ENCODE data around the gene MAPKAP1. TPM values are rescaled to one million over a fixed set of nuclear protein-coding genes. Genes with fewer than 3 reads are reported as not detected.

Gene MAPKAP1
- total and polyA plus RNA-seq, 9 of the 15 experiments (the other 6 are each of a cell fraction or from before 2014, with no cell fraction given): 2.6 to 82.1 (median 61.1) TPM

- TF ChIP-seq ARNT (IDR thresholded peaks at IDR 0.05): 0 out of 4 replicates have a peak, but pooled peaks of 1 of the 2 experiments have one; percentile 31
- no peak for TF ChIP-seq PHF8 (IDR thresholded peaks at IDR 0.05; ENCODE audit: borderline replicate concordance, low read length)
- TF ChIP-seq, protein P1, sequence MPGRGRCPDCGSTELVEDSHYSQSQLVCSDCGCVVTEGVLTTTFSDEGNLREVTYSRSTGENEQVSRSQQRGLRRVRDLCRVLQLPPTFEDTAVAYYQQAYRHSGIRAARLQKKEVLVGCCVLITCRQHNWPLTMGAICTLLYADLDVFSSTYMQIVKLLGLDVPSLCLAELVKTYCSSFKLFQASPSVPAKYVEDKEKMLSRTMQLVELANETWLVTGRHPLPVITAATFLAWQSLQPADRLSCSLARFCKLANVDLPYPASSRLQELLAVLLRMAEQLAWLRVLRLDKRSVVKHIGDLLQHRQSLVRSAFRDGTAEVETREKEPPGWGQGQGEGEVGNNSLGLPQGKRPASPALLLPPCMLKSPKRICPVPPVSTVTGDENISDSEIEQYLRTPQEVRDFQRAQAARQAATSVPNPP (IDR thresholded peaks at IDR 0.05; ENCODE audit: borderline replicate concordance, insufficient read depth, insufficient read length): no peak
- peak; percentile 53 for TF ChIP-seq PKNOX1 (IDR thresholded peaks at IDR 0.05)
- no peak for TF ChIP-seq ZNF609 (CRISPR knock-in tag; IDR thresholded peaks at IDR 0.05; ENCODE audit: borderline replicate concordance)
- peak; percentile 40 for TF ChIP-seq CBFA2T3 (IDR thresholded peaks at IDR 0.05)
- TF ChIP-seq MAFF (IDR thresholded peaks at IDR 0.05; ENCODE audit: low read length): 0 out of 2 replicates have a peak, but pooled peaks have one; percentile 11
- TF ChIP-seq FOXK2 (conservative IDR thresholded peaks at IDR 0.05 in 1 of 2, IDR thresholded peaks at IDR 0.05 in 1 of 2; ENCODE audit: low read depth in 2 of 2): peak in 1 of 2 experiments; percentile 59; a peak in 1 of 4 replicates
- no peak for TF ChIP-seq PCBP1 (IDR thresholded peaks at IDR 0.05; ENCODE audit: low read depth, low read length, poor library complexity, severe bottlenecking)
- TF ChIP-seq TAL1 (IDR thresholded peaks at IDR 0.05): peak; percentile 19; the same call in 1 of the 2 replicates
- no peak for TF ChIP-seq CBX5 (IDR thresholded peaks at IDR 0.05; ENCODE audit: borderline replicate concordance, low read depth)
- TF ChIP-seq EHMT2 (IDR thresholded peaks at IDR 0.05): peak; percentile 87
- TF ChIP-seq CHAMP1 (IDR thresholded peaks at IDR 0.05): no peak
- TF ChIP-seq, protein P2, sequence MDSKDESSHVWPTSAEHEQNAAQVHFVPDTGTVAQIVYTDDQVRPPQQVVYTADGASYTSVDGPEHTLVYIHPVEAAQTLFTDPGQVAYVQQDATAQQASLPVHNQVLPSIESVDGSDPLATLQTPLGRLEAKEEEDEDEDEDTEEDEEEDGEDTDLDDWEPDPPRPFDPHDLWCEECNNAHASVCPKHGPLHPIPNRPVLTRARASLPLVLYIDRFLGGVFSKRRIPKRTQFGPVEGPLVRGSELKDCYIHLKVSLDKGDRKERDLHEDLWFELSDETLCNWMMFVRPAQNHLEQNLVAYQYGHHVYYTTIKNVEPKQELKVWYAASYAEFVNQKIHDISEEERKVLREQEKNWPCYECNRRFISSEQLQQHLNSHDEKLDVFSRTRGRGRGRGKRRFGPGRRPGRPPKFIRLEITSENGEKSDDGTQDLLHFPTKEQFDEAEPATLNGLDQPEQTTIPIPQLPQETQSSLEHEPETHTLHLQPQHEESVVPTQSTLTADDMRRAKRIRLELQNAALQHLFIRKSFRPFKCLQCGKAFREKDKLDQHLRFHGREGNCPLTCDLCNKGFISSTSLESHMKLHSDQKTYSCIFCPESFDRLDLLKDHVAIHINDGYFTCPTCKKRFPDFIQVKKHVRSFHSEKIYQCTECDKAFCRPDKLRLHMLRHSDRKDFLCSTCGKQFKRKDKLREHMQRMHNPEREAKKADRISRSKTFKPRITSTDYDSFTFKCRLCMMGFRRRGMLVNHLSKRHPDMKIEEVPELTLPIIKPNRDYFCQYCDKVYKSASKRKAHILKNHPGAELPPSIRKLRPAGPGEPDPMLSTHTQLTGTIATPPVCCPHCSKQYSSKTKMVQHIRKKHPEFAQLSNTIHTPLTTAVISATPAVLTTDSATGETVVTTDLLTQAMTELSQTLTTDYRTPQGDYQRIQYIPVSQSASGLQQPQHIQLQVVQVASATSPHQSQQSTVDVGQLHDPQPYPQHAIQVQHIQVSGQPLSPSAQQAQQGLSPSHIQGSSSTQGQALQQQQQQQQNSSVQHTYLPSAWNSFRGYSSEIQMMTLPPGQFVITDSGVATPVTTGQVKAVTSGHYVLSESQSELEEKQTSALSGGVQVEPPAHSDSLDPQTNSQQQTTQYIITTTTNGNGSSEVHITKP (IDR thresholded peaks at IDR 0.05; ENCODE audit: partially characterized antibody): peak; percentile 39
Measured at GRCh38 chr9:125538092-125538473, 168.9 kb downstream of the MAPKAP1 start (continued).

Data from K562 (cell line).